B cell (primary cell): ENCODE measurements around the gene PP2D1. TPM values are rescaled to one million over a fixed set of nuclear protein-coding genes. Genes with fewer than 3 reads are reported as not detected.

Experiments used
- ATAC-seq: fragments of 200-7000 bp; cut with Tn5 transposase; one replicate; pipeline ENCODE4 v1.10.0; 2021; ENCODE audit warnings: low read depth, mild to moderate bottlenecking, moderate number of reproducible peaks, moderate library complexity
- CTCF ChIA-PET: fragments of 350-600 bp; sonication (Branson Sonifier 250); formaldehyde crosslinking; loops from one replicate; lab custom pipeline; 2021; ENCODE audit warnings: antibody characterized with exemption, inconsistent platforms; lab: Charles Lee
- POLR2A ChIA-PET: fragments of 350-600 bp; sonication (Branson Sonifier 250); formaldehyde crosslinking; loops from one replicate; lab custom pipeline; 2021; ENCODE audit warnings: antibody characterized with exemption; lab: Charles Lee
- DNase-seq: peaks from one replicate; pipeline ENCODE4 v3.0.0; 2013
- H2AFZ ChIP-seq: 2 replicates; pipeline ENCODE4 v1.6.1; 2012; ENCODE audit warnings: mild to moderate bottlenecking, low read depth, low read length; ENCODE audit not compliant: insufficient read depth, poor library complexity, severe bottlenecking
- H3K27ac ChIP-seq, 2 donors: 1 replicate in 1 of 2; 2 replicates in 1 of 2; pipeline ENCODE4 v1.5.1; 2012 to 2013; ENCODE audit warnings: low read length in 2 of 2, mild to moderate bottlenecking in 2 of 2, moderate library complexity in 1 of 2
- H3K27me3 ChIP-seq, 4 experiments: fragments of 200-600 bp in 1 of 4; sonication (generic) in 1 of 4; replicated peaks in 1 of 4; 1 replicate in 2 of 4; 2 replicates in 2 of 4; pipeline versions ENCODE4 v1.6.1 to v1.7.0; 2013 to 2016; ENCODE audit warnings: low read length in 3 of 4, mild to moderate bottlenecking in 2 of 4, mixed read lengths in 1 of 4, moderate library complexity in 1 of 4; ENCODE audit not compliant: insufficient read depth in 4 of 4, control insufficient read depth in 3 of 4; ENCODE audit errors: control extremely low read depth in 1 of 4
- H3K36me3 ChIP-seq, 2 experiments: replicated peaks in 1 of 2; 1 replicate in 1 of 2; 2 replicates in 1 of 2; pipeline versions ENCODE4 v1.6.1 to v1.7.1; 2013; ENCODE audit warnings: low read length in 1 of 2; ENCODE audit not compliant: insufficient read depth in 2 of 2, control insufficient read depth in 1 of 2; ENCODE audit errors: control extremely low read depth in 1 of 2, extremely low read depth in 1 of 2
- H3K4me1 ChIP-seq, 2 donors: fragments of 200-600 bp in 1 of 2; sonication (generic) in 1 of 2; 1 replicate in 1 of 2; 2 replicates in 1 of 2; pipeline versions ENCODE4 v1.5.1 to v1.6.1; 2013 to 2017; ENCODE audit warnings: low read length in 2 of 2; ENCODE audit not compliant: control insufficient read depth in 2 of 2, insufficient read depth in 2 of 2
- H3K4me2 ChIP-seq: replicated peaks from 2 replicates; pipeline ENCODE3; 2012; ENCODE audit warnings: mild to moderate bottlenecking, low read depth, low read length; ENCODE audit not compliant: poor library complexity, severe bottlenecking
- H3K4me3 ChIP-seq, 5 experiments: fragments of 200-600 bp in 1 of 5; sonication (generic) in 1 of 5; 1 replicate in 3 of 5; 2 replicates in 2 of 5; pipeline versions ENCODE4 v1.5.1 to v1.7.0; 2011 to 2016; ENCODE audit warnings: low read length in 4 of 5, mild to moderate bottlenecking in 4 of 5, low read depth in 2 of 5, control low read depth in 1 of 5, moderate library complexity in 1 of 5; ENCODE audit not compliant: insufficient read depth in 1 of 5; ENCODE audit errors: control extremely low read depth in 1 of 5, extremely low read depth in 1 of 5
- H3K79me2 ChIP-seq: fragments of 200-600 bp; sonication (generic); one replicate; pipeline ENCODE4 v1.6.0; 2016; ENCODE audit warnings: low read length; ENCODE audit not compliant: control insufficient read depth, insufficient read depth
- H3K9ac ChIP-seq: fragments of 200-600 bp; sonication (generic); 2 replicates; pipeline ENCODE4 v1.6.1; 2017; ENCODE audit warnings: mild to moderate bottlenecking, low read length, moderate library complexity
- H3K9me3 ChIP-seq, 3 donors: one replicate each; pipeline versions ENCODE4 v1.6.1 to v1.7.1; 2013; ENCODE audit warnings: low read length in 2 of 3; ENCODE audit not compliant: control insufficient read depth in 2 of 3, insufficient read depth in 1 of 3; ENCODE audit errors: control extremely low read depth in 1 of 3
- H4K20me1 ChIP-seq: 2 replicates; pipeline ENCODE4 v1.6.0; 2012; ENCODE audit warnings: mild to moderate bottlenecking, low read length; ENCODE audit not compliant: insufficient read depth, control insufficient read depth, poor library complexity, severe bottlenecking
- H3K27ac Mint-ChIP-seq: one replicate; pipeline ENCODE4 v1.8.0; 2021; ENCODE audit warnings: mixed read lengths
- H3K27me3 Mint-ChIP-seq: one replicate; pipeline ENCODE4 v1.8.0; 2021; ENCODE audit warnings: mixed read lengths
- H3K4me1 Mint-ChIP-seq: one replicate; pipeline ENCODE4 v1.8.0; 2021; ENCODE audit warnings: mixed read lengths
- H3K4me3 Mint-ChIP-seq: one replicate; pipeline ENCODE4 v1.8.0; 2021; ENCODE audit warnings: mixed read lengths
- H3K9me3 Mint-ChIP-seq: one replicate; pipeline ENCODE4 v1.8.0; 2022; ENCODE audit warnings: mixed read lengths; ENCODE audit not compliant: insufficient read depth
- CTCF ChIP-seq: fragments of 200-600 bp; IDR thresholded peaks from one replicate; pipeline ENCODE4 v1.8.0; 2022; ENCODE audit warnings: antibody characterized with exemption, mild to moderate bottlenecking
- EZH2 ChIP-seq: IDR thresholded peaks from 2 replicates; pipeline ENCODE4 v1.6.1; 2012; ENCODE audit warnings: borderline replicate concordance, low read depth, mild to moderate bottlenecking, moderate library complexity, low read length; ENCODE audit not compliant: insufficient read depth, poor library complexity, severe bottlenecking
- WGBS: methylation state at CpG from one replicate; pipeline ENCODE4 v1.1.5; 2013; ENCODE audit warnings: missing lambda C conversion rate; ENCODE audit not compliant: insufficient coverage; 5-methylcytosine and 5-hydroxymethylcytosine counted together
- intact Hi-C: fragments of 100-400 bp; cut with micrococcal nuclease; formaldehyde crosslinking; loops from one replicate; pipeline ENCODE4 v1.10.0; 2022
- polyA plus RNA-seq: library from polyadenylated mRNA; depleted of rRNA; stranded (reverse); fragments of >200 nt; gene quantifications from 2 replicates; pipeline ENCODE4 v1.2.3, GENCODE V29; 2012
- total RNA-seq, 2 donors: library from RNA; stranded (reverse); fragments of 120-200 nt in 1 of 2; gene quantifications; 1 replicate in 1 of 2; 2 replicates in 1 of 2; pipeline versions ENCODE4 v1.2.3 to v1.2.4, GENCODE V29; 2013 to 2022

The PP2D1 gene
- total and polyA plus RNA-seq, 2 donors (not counting 1 experiment from before 2014, with no cell fraction given), result not detected

GRCh38 chr3:19967812-19968211, 44.3 kb downstream of the PP2D1 start:
- Histone ChIP-seq H3K36me3 (peaks cover 4 to 9% of the 10 kb centered on the region in 2 experiments), H3K4me2 (no peak overlapping the region), H3K27me3 (no peaks in the 10 kb centered on the region), H3K79me2 (peaks cover 80% of the 10 kb centered on the region), H3K9me3 (peaks cover 0 to 4% (median 0%) of the 10 kb centered on the region in 3 donors), H3K4me1 (no peaks in the 10 kb centered on the region), H4K20me1 (peaks cover 60% of the 10 kb centered on the region), H3K4me3 (no peak overlapping the region), H3K9ac (no peak overlapping the region), H3K27ac (no peak overlapping the region), H2AFZ (no peak overlapping the region)
- Mint-ChIP-seq H3K27me3 (no peaks in the 10 kb centered on the region), H3K4me1 (peaks cover 28% of the 10 kb centered on the region), H3K9me3 (no peaks in the 10 kb centered on the region), H3K27ac (no peak overlapping the region), H3K4me3 (no peak overlapping the region)
- POLR2A ChIA-PET, result no interaction called here
- no peak for ATAC-seq
- CTCF ChIA-PET, result no interaction called here
- WGBS, result 100% methylated on average over 2 of the region's 4 CpGs
- TF ChIP-seq EZH2 (no peak), CTCF (no peak)
- no peak for DNase-seq
- intact Hi-C loops, result no loop called here

GRCh38 chr3:19967208-19967607, 44.9 kb downstream of the PP2D1 start:
- TF ChIP-seq CTCF (no peak), EZH2 (no peak)
- Mint-ChIP-seq H3K4me1 (peaks cover 28% of the 10 kb centered on the region), H3K27ac (no peak overlapping the region), H3K9me3 (no peaks in the 10 kb centered on the region), H3K4me3 (no peak overlapping the region), H3K27me3 (no peaks in the 10 kb centered on the region)
- no peak for DNase-seq
- Histone ChIP-seq H2AFZ (no peak overlapping the region), H3K9me3 (peaks cover 0 to 4% (median 0%) of the 10 kb centered on the region in 3 donors), H3K36me3 (peaks cover 4 to 5% of the 10 kb centered on the region in 2 experiments), H3K4me1 (no peaks in the 10 kb centered on the region), H3K4me2 (no peak overlapping the region), H3K27me3 (no peaks in the 10 kb centered on the region), H3K4me3 (no peak overlapping the region), H3K9ac (no peak overlapping the region), H3K27ac (no peak overlapping the region), H3K79me2 (peaks cover 86% of the 10 kb centered on the region), H4K20me1 (peaks cover 62% of the 10 kb centered on the region)
- ChIA-PET CTCF (no interaction called here), POLR2A (no interaction called here)
- intact Hi-C loops, result no loop called here
- ATAC-seq, result no peak
- WGBS, result no CpG with 5 or more reads among the region's 6 CpGs
